Stimulated activated CD4-positive, alpha-beta T cell treated with anti-CD3 and anti-CD28 coated beads, Interleukin-2, amount 100 ng/mL, for 4 hours (primary cell): ENCODE measurements around the gene FBXO7.

ENCODE experiments used
- DNase-seq: peaks from one replicate; pipeline ENCODE4 v3.0.0-alpha.2; 2020; ENCODE audit warnings: low read depth

Gene FBXO7

DNA sequence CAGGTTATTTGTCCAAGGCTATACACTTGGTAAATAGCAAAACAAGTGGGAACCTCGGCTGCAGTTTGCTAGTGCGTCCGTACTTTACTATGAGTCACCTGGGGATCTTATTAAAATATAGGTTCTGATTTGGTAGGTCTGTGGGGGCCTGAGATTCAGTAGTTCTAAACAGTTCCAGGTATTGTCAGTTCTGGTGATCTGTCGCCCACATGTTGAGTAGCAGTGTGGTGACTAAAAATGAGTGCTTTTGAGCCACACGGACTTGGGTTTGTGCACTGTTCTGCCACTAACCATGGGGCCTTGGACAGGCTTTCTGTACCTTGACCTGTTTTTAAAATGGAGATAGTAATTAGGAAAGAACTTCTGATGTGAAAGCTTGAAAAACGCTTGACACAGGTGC lies 15.7 kb downstream of the FBXO7 start:
- DNase-seq = no peak

GRCh38 chr22:32492111-32492510 lies 17.5 kb downstream of the FBXO7 start:
- DNase-seq = no peak

GRCh38 chr22:32493551-32493950 lies 18.9 kb downstream of the FBXO7 start:
- no peak for DNase-seq

GRCh38 chr22:32494971-32495370 lies 20.4 kb downstream of the FBXO7 start:
- no peak for DNase-seq

- DNase-seq = no peak
Measured at GRCh38 chr22:32499666-32500065, 25.1 kb downstream of the FBXO7 start.

GRCh38 chr22:32501836-32502752 lies 27.5 kb downstream of the FBXO7 start:
- DNase-seq = no peak

DNA sequence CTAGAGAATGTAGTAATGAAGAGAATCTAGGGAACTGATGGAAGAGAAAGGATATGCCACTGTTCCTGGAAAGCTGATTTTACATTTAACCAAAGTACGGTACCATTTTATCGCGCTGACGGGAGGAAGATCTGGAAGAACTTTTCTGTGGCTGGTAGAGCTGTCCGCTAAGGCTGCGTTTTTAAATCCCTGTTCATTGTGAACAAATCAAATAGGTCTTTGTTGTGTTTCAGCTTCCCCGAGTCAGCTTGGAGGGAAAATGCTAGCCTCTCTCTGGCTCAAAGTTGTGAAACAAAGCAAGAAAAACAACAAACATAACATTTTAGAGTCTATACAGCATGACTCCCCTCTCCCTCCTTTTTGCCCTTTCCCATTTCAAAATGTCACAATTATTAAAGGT lies 34.4 kb downstream of the FBXO7 start:
- no peak for DNase-seq

- DNase-seq = no peak
Measured at GRCh38 chr22:32511274-32511673, 36.7 kb downstream of the FBXO7 start.

DNA sequence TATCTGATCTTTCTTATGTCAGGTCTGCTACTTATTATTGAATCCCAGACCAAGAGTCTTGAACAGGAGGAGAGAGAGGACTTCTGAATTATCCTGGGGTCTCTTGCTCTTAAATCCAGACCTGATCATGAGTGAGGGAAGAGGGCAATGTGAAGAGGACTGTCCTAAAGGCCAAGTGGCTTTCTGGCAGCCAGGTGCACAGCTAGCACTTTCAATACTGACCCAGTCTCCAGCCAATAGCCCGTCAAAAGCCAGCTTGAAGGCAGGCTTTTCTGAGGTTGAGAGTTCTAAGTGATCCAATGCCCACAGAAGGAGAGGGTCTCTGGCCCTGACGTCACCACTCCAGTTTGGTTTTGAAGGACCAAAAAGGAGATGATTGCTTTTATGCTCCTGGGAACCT lies 37.2 kb downstream of the FBXO7 start:
- DNase-seq = no peak

DNA sequence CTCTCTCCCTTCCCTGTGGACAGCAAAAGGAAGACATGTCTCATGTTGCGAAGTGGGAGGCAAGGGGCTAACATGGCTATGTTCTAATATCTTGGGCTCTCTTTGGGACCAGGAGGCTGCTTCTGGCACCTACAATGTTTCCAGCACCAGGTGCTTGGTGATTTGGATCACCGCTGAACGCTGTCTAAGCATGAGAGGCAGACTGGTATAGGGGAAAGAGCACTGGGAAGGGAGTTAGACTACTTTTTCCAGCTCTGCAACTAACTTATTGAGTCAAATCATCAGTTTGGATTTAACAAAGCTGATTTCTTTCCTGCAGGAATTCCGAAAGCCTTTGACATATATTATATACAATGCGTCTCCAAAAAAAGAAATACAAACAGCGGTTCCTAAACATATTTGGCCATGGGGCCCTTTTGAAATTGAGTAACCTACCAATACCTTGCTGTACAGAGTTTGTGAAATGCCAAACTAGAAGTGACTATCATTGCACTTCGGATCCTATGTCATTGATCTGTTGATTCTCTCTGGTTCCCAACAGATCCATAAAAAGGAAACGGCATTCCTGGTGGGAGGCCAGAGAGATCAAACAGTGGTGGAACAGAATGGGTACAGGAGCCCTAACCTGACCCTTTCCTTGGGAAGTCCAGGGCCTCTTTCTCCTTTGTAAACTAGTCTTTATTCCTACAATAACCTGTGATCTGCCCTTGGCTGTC lies 37.8 kb downstream of the FBXO7 start:
- DNase-seq = no peak

DNA sequence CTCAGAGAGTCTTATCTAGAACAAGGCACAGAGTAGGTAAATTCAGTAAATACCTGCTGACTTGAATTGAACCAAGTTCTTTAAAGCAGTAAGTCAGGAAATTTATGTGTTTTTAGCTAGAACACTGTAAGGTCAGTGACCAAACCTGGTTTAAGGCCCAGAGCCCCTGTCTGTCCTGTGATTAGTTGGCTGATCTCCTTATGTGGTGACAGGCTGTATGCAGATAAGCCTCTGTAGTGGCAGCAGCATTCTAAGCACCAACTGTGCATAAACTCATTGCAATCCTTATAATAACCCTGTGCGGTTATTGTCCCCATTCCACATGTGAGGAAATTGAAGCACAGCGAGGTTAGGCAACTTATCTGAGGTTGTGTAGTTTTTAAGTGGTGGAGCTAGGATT lies 40.5 kb downstream of the FBXO7 start:
- no peak for DNase-seq

GRCh38 chr22:32517488-32517887 lies 42.9 kb downstream of the FBXO7 start:
- no peak for DNase-seq

- DNase-seq = no peak
Measured at GRCh38 chr22:32517921-32518320, 43.3 kb downstream of the FBXO7 start.

DNA sequence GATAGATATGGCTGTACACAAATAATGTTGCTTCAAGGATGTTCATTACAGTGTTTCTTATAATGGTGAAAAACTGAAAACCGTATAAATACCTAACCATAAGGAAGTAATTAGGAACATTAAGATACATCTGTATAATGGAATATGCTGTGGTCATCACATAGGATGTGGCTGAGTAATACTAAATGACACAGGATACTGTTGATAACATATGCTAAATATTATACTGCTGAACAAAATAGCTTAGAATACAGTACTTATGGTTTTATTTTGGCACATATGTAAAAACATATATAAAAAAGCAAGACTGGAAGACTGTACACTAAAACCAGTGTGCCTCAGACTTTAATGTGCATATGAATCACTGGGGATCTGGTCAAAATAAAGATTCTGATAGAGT lies 43.8 kb downstream of the FBXO7 start:
- DNase-seq = no peak

DNA sequence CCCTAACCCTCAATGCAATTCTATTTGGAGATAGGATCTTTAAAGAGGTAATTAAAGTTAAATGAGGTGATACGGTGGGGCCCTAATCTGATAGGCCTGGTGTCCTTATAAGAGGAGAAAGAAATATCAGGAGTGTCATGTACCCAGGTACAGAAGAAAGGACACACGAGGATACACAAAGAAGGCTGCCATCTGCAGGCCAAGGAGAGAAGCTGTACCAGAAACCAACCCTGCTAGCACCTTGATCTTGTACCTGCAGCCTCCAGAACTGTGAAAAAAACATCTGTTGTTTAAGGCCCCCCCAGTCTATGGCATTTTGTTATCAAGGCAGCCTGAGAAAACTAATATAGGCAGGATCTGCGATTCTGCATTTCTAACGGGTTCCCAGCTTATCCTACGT lies 44.2 kb downstream of the FBXO7 start:
- DNase-seq = no peak

- no peak for DNase-seq
Measured at GRCh38 chr22:32520612-32521011, 46.0 kb downstream of the FBXO7 start.

GRCh38 chr22:32522237-32522636 lies 47.6 kb downstream of the FBXO7 start:
- no peak for DNase-seq

DNA sequence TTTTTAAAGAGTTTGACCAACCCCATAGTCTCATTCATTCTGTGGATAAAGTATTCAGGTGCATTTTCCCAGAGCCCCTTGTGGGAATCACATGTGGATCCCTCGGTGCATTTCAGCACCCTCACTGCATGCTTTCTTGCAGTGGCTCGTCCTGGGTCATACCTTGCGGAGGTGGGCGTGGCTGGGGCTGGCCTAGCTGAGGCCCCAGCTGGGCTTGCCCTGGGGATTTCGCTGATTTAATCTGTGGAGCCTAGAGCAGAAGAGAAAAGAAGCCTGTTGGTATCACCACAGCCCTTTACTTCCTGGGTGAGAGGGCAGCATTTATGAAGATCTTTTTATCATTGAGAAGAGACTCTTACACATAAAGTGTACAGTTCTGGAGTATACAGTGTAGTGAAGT lies 53.1 kb downstream of the FBXO7 start:
- no peak for DNase-seq

GRCh38 chr22:32528316-32528715 lies 53.7 kb downstream of the FBXO7 start:
- DNase-seq = no peak

- peak; percentile 39 for DNase-seq
Measured at GRCh38 chr22:32528984-32529982, 54.7 kb downstream of the FBXO7 start.

GRCh38 chr22:32531228-32531627 lies 56.6 kb downstream of the FBXO7 start:
- no peak for DNase-seq
